Activated CD8-positive, alpha-beta T cell treated with anti-CD3 and anti-CD28 coated beads for 36 hours (primary cell): Measurements from ENCODE around the gene ABAT. TPM values are rescaled to one million over a fixed set of nuclear protein-coding genes. Genes with fewer than 3 reads are reported as not detected.

ENCODE experiments used
- ATAC-seq: fragments of 200-7000 bp; cut with Tn5 transposase; one replicate; pipeline ENCODE4 v1.10.0; 2021; ENCODE audit warnings: mild to moderate bottlenecking, moderate library complexity
- CTCF ChIA-PET: fragments of 350-600 bp; sonication (Branson Sonifier 250); formaldehyde crosslinking; loops from one replicate; lab custom pipeline; 2021; ENCODE audit warnings: antibody characterized with exemption; lab: Charles Lee
- POLR2A ChIA-PET: fragments of 350-600 bp; sonication (Branson Sonifier 250); formaldehyde crosslinking; loops from one replicate; lab custom pipeline; 2021; ENCODE audit warnings: antibody characterized with exemption; lab: Charles Lee
- DNase-seq: peaks from one replicate; pipeline ENCODE4 v3.0.0-alpha.2; 2020
- H3K27ac Mint-ChIP-seq: one replicate; pipeline ENCODE4 v1.8.0; 2021; ENCODE audit warnings: mild to moderate bottlenecking, mixed read lengths
- H3K27me3 Mint-ChIP-seq: one replicate; pipeline ENCODE4 v1.8.0; 2021; ENCODE audit warnings: mixed read lengths
- H3K36me3 Mint-ChIP-seq: one replicate; pipeline ENCODE4 v1.8.0; 2021; ENCODE audit warnings: low read depth, mixed read lengths
- H3K4me1 Mint-ChIP-seq: one replicate; pipeline ENCODE4 v1.8.0; 2021; ENCODE audit warnings: low read depth, mixed read lengths
- H3K4me3 Mint-ChIP-seq: one replicate; pipeline ENCODE4 v1.8.0; 2021; ENCODE audit warnings: mild to moderate bottlenecking, moderate library complexity, mixed read lengths
- H3K9me3 Mint-ChIP-seq: one replicate; pipeline ENCODE4 v1.8.0; 2021; ENCODE audit warnings: mixed read lengths
- intact Hi-C: fragments of 100-400 bp; cut with micrococcal nuclease; formaldehyde crosslinking; loops from one replicate; pipeline ENCODE4 v1.10.0; 2022
- total RNA-seq, 2 experiments: library from RNA; stranded (reverse); gene quantifications; one replicate each; pipeline ENCODE4 v1.2.3, GENCODE V29; 2021
- TF ChIP-seq, protein P1 (sequence below): fragments of 200-600 bp; IDR thresholded peaks from one replicate; pipeline ENCODE4 v1.8.0; 2022; ENCODE audit warnings: antibody characterized with exemption, mild to moderate bottlenecking

ABAT gene
- total RNA-seq, 2 experiments from 2014 or later: 5.1 TPM

DNA sequence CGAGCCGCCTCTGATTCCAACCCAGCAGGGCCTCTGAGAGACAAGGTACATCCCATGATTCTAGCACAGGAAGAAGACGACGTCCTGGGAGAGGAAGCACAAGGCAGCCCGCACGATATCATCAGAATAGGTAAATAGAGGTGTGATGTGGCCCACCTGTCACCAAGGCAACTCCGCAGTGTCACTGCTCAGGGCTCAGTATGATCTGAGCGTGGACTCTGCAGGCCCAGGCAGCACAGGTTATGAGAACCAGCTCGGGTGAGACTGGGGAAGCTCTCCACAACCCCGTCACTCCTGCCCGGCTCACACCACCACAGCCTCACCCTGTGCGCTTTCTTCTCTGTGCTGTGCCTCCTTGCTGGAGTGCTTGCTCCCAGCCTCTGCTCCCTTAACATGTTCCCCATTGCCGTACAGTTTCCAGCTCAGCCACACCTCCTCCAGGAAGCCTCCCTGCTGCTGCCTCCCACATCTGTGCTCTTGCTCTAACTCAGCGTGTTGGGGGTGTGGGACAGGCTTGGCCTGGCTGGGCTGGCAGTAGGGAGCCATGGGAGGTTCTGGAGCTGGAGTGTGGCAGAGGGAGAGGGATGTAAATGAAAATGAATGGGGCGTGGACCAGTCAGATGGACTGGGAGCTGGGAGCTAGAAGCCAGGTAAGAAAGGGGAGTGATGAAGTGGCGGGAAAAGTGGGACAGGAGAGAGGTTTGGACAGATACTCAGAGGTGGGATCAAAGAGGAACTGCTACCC, 45.3 kb upstream of the ABAT start:
- CTCF ChIA-PET: no interaction called here
- H3K9me3 Mint-ChIP-seq: no peaks in the 10 kb centered on the region

DNA sequence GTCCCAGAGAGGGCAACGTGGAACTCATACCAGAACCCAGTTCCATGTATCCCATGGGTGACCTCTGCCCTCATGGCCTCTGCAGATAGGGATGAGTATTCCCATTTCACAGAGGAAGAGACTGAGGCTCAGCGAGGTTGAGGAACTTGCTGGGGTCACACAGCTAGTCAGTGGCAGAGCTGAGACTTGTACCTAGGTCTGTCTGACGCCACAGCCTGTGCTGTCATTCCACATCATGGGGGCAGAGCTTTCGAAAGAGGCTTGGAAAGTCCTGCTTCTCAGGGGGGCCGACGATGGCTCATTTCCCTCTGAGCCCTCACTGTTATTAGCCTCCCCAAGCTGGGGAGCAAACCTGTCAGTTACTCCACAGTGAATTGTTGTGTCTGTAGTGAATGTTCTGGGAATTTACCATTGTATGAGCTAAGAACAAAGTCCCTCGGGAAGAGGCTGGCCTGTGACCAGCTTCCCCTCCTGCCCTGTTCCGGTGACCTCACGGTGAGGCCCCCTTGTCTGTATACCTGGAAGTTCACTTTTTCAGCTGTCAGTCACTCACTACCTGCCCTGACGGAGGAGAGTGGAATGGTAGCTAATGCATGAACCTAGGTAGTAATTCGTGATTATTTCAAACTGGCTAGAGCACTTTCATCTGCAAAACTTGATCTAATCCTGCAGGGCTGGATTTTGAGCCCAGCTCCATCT, 44.0 kb upstream of the ABAT start:
- H3K9me3 Mint-ChIP-seq: no peaks in the 10 kb centered on the region
- H3K4me3 Mint-ChIP-seq: no peak overlapping the region
- intact Hi-C loops: no loop called here
- H3K36me3 Mint-ChIP-seq: peaks cover 48% of the 10 kb centered on the region
- CTCF ChIA-PET: no interaction called here
- TF ChIP-seq, protein P1, sequence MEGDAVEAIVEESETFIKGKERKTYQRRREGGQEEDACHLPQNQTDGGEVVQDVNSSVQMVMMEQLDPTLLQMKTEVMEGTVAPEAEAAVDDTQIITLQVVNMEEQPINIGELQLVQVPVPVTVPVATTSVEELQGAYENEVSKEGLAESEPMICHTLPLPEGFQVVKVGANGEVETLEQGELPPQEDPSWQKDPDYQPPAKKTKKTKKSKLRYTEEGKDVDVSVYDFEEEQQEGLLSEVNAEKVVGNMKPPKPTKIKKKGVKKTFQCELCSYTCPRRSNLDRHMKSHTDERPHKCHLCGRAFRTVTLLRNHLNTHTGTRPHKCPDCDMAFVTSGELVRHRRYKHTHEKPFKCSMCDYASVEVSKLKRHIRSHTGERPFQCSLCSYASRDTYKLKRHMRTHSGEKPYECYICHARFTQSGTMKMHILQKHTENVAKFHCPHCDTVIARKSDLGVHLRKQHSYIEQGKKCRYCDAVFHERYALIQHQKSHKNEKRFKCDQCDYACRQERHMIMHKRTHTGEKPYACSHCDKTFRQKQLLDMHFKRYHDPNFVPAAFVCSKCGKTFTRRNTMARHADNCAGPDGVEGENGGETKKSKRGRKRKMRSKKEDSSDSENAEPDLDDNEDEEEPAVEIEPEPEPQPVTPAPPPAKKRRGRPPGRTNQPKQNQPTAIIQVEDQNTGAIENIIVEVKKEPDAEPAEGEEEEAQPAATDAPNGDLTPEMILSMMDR: no peak
- H3K27ac Mint-ChIP-seq: no peak overlapping the region
- POLR2A ChIA-PET: interaction anchor here (0.5 to 1.2 kb wide), 3 partner anchors 69 to 239 kb away, joined by 3 read pairs; partner anchors contain the start of gene CARHSP1
- DNase-seq (no peak), ATAC-seq (no peak)
- H3K27me3 Mint-ChIP-seq: no peaks in the 10 kb centered on the region
- peaks cover 7% of the 10 kb centered on the region for H3K4me1 Mint-ChIP-seq

More for the DNA sequence above, 45.3 kb upstream of the ABAT start:
- Mint-ChIP-seq H3K27ac (no peak overlapping the region), H3K4me3 (no peak overlapping the region), H3K4me1 (peaks cover 12% of the 10 kb centered on the region), H3K36me3 (peaks cover 47% of the 10 kb centered on the region), H3K27me3 (no peaks in the 10 kb centered on the region)
- TF ChIP-seq, protein P1: no peak
- ATAC-seq (no peak), DNase-seq (no peak)
- POLR2A ChIA-PET: interaction anchor here (1.0 to 1.2 kb wide), 2 partner anchors 68 to 240 kb away, joined by 3 read pairs; partner anchors contain the start of gene CARHSP1
- intact Hi-C loops: no loop called here

DNA sequence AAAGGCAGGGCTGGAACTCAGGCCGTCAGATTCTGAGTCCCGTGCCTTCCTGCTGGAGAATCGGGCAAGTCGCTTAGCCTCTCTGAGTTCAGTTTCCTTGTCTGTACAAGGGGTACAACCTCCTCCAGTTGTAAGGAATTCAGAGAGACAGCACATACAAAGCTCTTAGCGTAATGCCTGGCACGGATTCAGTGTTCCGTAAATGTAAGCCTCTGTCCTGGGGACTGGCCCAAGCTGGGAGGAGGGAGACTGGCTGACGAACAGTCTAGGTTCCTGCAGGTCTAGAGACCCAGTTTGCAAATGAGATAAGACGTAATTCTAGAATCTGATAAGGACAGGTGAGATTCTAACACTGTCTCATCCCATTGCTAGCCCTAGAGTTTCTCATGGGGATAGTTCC, 43.0 kb upstream of the ABAT start:
- H3K36me3 Mint-ChIP-seq: peaks cover 43% of the 10 kb centered on the region
- CTCF ChIA-PET: no interaction called here
- no peak for DNase-seq
- no peak for ATAC-seq
- no peak overlapping the region for H3K27ac Mint-ChIP-seq
- POLR2A ChIA-PET: no interaction called here
- intact Hi-C loops: no loop called here
- H3K4me3 Mint-ChIP-seq: no peak overlapping the region
- H3K4me1 Mint-ChIP-seq: peaks cover 7% of the 10 kb centered on the region
- H3K9me3 Mint-ChIP-seq: no peaks in the 10 kb centered on the region
- no peaks in the 10 kb centered on the region for H3K27me3 Mint-ChIP-seq
- TF ChIP-seq, protein P1: no peak

DNA sequence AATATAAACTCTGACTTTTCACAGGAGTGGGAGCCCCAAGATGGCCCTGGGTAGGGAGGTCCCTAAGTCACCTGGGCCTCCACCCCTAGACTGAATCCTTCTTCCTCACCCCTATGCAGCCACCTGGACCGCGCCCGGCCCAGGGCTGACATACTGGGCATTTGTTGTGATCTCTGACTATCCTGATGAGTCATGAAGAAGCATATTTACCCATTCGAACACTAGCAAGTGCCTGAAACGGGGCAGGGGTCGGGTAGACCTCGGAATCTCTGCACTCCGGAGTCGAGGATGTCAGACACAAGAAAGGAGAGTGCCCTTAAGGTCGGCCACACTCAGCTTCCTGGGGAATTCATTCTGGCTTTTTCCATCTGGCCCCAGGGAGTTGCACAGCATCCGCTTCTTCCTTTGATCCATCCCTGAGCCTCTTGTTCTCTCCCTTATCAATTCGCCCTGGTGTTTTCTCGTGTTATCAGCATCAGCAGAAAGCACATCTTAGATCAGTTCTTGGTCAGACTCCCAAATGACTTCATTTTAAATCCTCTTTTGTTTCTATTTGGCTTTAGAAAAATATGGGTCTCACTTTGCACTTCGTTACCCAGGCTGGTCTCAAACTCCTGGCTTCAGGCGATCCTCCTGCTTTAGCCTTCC, 42.5 kb upstream of the ABAT start:
- no peaks in the 10 kb centered on the region for H3K27me3 Mint-ChIP-seq
- intact Hi-C loops: no loop called here
- DNase-seq (no peak), ATAC-seq (no peak)
- TF ChIP-seq, protein P1: no peak
- H3K4me1 Mint-ChIP-seq: peaks cover 6% of the 10 kb centered on the region
- ChIA-PET CTCF (no interaction called here), POLR2A (no interaction called here)
- no peak overlapping the region for H3K27ac Mint-ChIP-seq
- H3K36me3 Mint-ChIP-seq: peaks cover 44% of the 10 kb centered on the region
- no peaks in the 10 kb centered on the region for H3K9me3 Mint-ChIP-seq
- H3K4me3 Mint-ChIP-seq: no peak overlapping the region
